NCI-H187 (cell line): Measurements from ENCODE around the gene EPB41L4A.

ENCODE experiments used
- DNase-seq, 2 experiments: peaks; one replicate each; lab custom pipeline; 2025; lab: John Stamatoyannopoulos, UW

The EPB41L4A gene

GRCh38 chr5:112355058-112355685 is 63.9 kb downstream of the EPB41L4A start:
- no peak for DNase-seq

GRCh38 chr5:112353678-112354077 is 65.4 kb downstream of the EPB41L4A start:
- no peak for DNase-seq

GRCh38 chr5:112351225-112351624 is 67.9 kb downstream of the EPB41L4A start:
- DNase-seq: no peak

GRCh38 chr5:112350626-112351025 is 68.5 kb downstream of the EPB41L4A start:
- DNase-seq: no peak

- DNase-seq: no peak
Observed at GRCh38 chr5:112349371-112349770, 69.7 kb downstream of the EPB41L4A start.

- no peak for DNase-seq
Observed at GRCh38 chr5:112348915-112349314, 70.2 kb downstream of the EPB41L4A start.

- DNase-seq: no peak
Observed at GRCh38 chr5:112348387-112348786, 70.7 kb downstream of the EPB41L4A start.

GRCh38 chr5:112346411-112347044 is 72.5 kb downstream of the EPB41L4A start:
- no peak for DNase-seq

- no peak for DNase-seq
Observed at GRCh38 chr5:112344540-112344939, 74.5 kb downstream of the EPB41L4A start.

- no peak for DNase-seq
Observed at GRCh38 chr5:112342389-112342788, 76.7 kb downstream of the EPB41L4A start.

- DNase-seq: no peak
Observed at GRCh38 chr5:112339761-112340160, 79.3 kb downstream of the EPB41L4A start.

- no peak for DNase-seq
Observed at GRCh38 chr5:112338681-112339337, 80.3 kb downstream of the EPB41L4A start.

- no peak for DNase-seq
Observed at GRCh38 chr5:112333331-112333781, 85.7 kb downstream of the EPB41L4A start.

GRCh38 chr5:112331892-112332291 is 87.2 kb downstream of the EPB41L4A start:
- DNase-seq: no peak

- DNase-seq: no peak
Observed at GRCh38 chr5:112329419-112330090, 89.5 kb downstream of the EPB41L4A start.

- no peak for DNase-seq
Observed at GRCh38 chr5:112323166-112323565, 95.9 kb downstream of the EPB41L4A start.

- DNase-seq: no peak
Observed at GRCh38 chr5:112320408-112320807, 98.7 kb downstream of the EPB41L4A start.

- DNase-seq: no peak
Observed at GRCh38 chr5:112318346-112318745, 100.7 kb downstream of the EPB41L4A start.

- no peak for DNase-seq
Observed at GRCh38 chr5:112317866-112318265, 101.2 kb downstream of the EPB41L4A start.

- no peak for DNase-seq
Observed at GRCh38 chr5:112316731-112317130, 102.3 kb downstream of the EPB41L4A start.

GRCh38 chr5:112316006-112316405 is 103.1 kb downstream of the EPB41L4A start:
- no peak for DNase-seq
